GM18867 (cell line): ENCODE measurements around the gene ZNF784.
A peak's percentile ranks its signal among the peaks of the same experiment; 100 is the strongest.

Experiments
- ATAC-seq: cut with Tn5 transposase; IDR thresholded peaks from one replicate; pipeline ENCODE4 v1.9.1; 2021; ENCODE audit warnings: mild to moderate bottlenecking, moderate library complexity; ENCODE audit not compliant: unreplicated experiment

Gene ZNF784

DNA sequence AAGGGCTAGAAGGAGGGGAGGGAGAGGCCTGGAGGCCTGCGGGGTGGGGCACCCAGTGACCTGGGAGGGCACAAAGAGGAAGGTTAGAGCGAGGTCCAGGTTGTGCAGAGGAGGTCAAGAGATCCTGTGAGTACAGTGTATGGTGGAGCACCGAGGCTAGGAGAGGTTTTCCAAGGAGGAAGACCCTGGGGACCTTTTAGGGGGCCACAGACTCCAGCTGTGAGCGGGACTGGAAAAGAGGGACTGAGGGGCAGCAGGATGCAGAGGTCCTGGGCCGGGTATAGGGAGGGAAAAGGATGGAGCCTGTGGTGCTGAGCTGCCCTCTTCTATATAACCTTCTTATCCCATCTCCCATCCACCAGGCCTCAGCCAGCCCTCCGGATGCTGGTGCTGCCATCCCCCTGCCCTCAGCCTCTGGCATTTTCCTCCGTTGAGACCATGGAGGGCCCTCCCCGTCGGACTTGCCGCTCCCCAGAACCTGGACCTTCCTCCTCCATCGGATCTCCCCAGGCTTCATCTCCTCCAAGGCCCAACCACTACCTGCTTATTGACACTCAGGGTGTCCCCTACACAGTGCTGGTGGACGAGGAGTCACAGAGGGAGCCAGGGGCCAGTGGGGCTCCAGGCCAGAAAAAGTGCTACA lies 19.9 kb upstream of the ZNF784 start:
- ATAC-seq, result no peak

DNA sequence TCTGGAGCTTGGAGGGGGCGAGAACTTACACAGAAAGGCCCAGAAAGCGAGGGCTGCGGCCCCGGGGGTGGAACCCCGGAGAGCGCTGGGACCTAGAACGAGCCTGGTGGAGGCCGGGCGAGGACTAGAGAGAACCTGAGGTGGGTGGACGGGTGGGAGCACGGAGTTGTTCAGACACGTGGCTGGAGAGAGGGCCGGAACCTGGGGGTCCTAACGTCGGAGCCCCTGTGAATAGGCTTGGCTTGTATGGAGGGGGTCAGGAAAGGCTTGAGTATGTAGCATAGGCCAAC lies 19.5 kb upstream of the ZNF784 start:
- ATAC-seq, result no peak

DNA sequence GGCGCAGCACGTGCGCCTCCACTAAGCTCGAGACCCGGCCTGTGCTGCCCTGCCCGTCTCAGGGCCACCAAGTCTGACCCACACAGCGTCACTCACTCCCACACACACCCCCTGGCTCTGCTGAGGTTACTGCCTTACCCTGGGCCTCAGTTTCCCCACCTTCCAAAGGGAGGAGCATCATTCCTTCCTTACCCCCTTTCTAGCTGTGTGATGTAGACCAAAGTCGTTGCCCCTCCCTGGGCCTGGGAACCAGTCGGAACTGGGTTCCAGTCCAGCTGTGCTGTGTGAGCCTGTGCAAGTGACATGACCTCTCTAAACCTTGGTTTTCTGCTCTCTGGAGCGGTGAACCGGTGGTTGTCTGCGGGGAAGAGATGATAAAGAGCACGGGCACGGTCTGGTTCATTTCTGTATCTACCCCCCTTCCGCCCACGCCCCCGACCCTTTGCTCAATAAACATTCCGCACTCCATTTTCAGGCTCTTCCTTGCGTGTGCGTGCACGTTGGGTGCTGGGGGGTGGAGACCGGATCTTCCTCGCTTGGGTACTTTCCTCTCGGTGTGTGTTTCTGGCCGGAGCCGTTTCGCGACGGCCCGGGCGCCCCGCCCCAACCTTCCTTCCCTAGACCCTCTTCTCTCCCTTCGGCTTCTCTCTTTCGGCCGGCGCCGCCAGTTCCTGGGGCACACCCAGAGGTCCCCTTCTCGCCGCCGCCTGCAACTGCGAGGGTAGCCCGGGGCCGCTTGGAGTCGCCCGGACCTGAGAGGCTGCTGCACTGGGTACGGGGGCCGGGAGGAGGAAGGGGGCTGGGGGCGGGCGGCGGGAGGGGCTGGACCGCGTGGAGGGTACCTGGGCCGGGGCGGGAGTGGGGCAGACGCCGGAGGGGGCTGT lies 18.9 kb upstream of the ZNF784 start, which contains the start of gene ZNF581:
Gene ZNF581 (plus strand): TSS at position 647 of the 884 bp plus-strand sequence. CDS start 923 bp downstream, outside the sequence.
- peak; percentile 32 for ATAC-seq

DNA sequence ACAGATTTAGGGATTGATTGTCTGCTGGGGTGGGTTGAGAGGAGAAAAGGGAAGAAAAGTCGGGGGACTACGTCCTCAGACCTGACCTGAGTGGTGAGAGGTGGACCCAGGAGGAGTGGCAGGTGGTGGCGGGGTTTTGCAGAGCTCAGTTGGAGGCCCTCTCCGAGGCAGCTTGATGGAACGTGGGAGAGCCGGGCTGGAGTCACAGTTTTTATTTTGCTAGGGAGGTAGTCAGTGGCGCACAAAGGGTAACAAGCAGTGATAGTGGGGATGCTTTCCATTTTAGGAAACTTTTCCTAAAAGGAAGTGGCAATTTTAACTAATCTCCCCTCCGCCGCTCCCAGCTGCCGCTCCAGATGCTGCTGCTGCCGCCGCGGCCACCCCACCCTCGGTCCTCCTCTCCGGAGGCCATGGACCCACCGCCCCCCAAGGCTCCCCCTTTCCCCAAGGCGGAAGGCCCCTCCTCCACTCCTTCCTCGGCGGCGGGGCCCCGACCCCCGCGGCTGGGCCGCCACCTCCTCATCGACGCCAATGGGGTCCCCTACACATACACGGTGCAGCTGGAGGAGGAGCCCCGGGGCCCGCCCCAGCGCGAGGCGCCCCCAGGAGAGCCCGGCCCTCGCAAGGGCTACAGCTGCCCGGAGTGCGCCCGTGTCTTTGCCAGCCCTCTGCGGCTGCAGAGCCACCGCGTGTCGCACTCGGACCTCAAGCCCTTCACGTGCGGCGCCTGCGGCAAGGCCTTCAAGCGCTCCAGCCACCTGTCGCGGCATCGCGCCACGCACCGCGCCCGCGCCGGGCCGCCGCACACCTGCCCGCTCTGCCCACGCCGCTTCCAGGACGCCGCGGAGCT lies 18.0 kb upstream of the ZNF784 start:
- peak; percentile 5 for ATAC-seq

DNA sequence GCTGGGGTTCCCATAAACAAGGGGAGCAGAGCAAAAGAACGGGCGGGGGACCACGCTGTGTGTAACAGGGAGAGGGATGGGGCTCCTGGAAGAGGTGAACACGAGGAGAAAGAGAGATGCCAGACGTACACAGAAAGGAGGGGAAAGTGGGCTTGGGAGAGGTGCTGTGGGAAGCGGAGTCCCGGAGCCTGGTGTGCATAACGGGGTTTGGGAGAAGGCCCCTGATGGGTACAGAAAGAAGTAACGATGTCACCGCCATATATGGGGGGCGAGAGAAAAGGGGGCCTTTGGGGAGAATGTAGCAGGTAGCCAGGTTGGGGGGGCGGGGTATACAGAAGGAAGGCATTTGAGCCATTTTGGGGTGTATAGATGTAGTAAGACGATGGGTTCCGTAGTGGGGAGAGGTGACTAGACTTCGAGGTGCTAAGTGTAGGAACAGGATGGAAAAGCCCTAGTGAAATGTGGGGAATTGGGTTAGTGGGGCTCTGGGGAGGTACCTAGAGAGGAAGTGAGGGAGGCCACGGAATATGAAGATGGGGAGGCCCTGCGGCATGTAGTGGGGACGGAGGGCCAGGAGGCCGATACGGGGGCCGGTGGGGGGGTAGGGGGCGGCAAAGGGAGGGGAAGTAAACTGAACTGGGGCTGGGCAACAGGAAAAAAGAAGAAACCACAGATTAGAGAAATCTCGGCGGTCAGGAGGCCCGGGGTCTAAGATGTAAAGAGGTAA lies 17.2 kb upstream of the ZNF784 start:
- no peak for ATAC-seq

DNA sequence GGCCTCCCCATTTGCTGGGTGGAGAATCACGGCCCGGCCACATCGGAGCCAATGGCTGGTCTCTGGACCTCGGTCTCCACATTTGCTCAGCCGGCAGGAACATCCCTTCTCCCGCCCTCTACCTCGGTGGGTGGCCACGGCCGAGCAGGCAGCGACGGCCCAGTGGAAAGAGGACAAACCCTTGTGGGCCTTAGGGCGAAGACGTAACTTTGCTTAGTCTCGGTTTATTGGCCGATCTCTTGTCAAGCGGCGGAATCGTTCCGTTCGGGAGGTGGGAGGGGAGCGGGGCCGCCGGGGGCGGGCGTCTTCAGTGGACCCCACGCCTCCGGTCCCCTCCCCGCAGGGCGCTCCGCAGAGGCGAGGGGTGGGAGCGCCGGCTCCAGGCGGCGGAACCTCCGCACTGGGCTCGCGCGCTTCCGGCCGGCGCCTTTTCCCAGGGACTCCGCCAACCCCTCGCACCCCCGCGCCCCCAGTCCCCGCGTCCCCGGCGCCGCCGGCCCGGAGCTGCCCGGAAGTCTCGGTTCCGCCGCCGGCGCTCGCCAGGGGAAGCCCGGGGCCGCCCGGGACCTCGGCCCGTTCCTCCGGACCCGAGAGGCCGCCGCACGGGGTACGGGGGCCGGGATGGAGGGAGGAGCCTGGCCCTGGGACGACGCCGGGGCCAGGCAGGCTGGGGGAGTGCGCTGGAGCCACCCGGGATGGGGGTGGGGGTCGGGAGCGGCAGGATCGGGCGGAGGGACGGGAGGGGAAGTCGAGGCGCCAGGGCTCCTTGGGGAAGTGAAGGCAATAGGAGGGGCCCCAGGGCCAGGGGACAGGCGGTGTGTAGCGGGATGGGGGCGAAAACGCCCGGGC lies 16.4 kb upstream of the ZNF784 start, which contains the start of gene ZNF580:
Gene ZNF580 (plus strand): TSS at position 426 of the 849 bp plus-strand sequence. CDS start 1,507 bp downstream, outside the sequence.
- peak; percentile 28 for ATAC-seq

DNA sequence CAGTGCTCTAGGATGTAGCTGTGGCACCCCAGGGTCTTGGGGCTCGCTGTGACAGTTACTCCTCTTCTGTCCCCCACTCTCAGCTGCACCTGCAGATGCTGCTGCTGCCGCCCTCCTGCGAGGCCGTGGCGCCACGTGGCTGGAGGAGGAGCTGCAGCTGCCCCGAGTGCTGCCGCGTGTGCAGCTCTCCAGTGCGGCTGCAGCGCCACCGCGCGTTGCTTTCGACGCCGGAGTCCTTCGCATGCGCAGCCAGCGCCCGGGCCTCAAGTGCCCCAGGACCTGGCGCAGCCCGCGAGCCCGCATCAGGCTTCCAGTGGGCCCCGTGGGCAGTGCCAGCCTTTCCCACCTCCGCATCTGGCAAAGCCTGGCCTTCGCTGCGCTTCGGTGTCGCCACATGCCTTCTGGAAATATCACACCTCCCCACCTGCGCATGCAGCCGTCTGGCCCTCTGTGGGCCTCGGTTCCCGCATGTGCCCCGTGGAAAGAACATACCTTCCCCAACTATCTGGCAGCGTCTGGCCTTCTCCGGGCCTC lies 15.7 kb upstream of the ZNF784 start:
- ATAC-seq, result peak; percentile 25

DNA sequence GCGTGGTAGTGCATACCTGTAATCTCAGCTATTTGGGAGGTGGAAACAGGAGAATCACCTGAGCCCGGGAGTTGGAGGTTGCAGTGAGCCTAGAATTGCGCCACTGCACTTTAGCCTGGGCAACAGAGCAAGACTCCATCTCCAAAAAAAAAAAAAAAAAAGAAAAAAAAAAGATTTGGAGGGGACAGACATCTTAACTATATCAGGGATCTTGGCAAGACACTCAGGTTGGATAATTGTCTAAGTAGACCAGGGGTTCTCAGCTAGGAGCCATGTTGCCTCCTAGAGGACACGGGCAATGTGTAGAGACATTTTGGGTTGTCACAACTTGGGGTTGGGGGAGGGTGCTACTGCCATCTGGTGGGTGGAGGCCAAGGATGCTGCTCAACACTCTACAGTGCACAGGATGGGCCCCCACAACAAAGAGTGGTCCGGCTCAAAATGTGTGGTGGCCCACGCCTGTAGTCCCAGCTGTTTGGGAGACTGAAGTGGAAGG lies 14.5 kb upstream of the ZNF784 start:
- ATAC-seq, result no peak

DNA sequence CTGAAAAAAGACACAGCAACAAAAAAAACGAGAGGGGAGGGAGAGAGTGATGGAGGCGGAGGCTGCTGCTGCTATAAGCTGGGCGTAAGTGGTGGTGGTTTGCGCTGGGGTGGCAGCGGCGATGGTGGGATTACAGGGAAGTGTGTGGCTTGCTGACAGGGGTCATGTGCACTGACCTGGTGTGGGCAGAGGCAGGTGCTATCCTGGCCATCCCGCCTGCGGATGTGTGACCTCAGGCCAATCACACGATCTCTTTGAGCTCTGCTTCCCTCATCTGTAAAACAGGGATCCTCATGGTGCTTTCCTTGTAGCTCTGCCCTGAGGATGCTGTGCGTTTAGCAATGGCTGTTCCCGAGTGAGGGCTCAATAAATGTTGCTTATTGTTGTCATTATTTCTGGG lies 13.2 kb upstream of the ZNF784 start:
- ATAC-seq, result no peak

DNA sequence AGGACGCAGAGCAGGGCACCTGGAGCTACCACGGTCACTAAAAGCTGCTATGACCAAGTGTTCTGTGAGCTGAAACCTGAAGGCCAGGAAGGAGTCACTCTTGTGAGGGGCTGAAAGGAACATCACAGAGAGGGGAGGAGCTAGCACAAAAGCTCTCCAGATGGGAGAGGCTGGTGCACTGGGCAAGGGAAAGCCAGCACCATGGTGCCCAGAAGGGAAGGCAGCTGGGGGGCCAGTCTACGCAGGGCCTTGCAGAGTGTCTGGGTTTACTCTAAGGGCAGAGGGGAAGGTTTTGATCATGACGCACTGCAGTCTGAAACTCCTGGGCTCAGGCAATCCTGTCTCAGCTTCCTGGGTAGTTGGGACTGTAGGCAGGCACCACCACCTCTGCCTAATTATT lies 12.4 kb upstream of the ZNF784 start:
- no peak for ATAC-seq

DNA sequence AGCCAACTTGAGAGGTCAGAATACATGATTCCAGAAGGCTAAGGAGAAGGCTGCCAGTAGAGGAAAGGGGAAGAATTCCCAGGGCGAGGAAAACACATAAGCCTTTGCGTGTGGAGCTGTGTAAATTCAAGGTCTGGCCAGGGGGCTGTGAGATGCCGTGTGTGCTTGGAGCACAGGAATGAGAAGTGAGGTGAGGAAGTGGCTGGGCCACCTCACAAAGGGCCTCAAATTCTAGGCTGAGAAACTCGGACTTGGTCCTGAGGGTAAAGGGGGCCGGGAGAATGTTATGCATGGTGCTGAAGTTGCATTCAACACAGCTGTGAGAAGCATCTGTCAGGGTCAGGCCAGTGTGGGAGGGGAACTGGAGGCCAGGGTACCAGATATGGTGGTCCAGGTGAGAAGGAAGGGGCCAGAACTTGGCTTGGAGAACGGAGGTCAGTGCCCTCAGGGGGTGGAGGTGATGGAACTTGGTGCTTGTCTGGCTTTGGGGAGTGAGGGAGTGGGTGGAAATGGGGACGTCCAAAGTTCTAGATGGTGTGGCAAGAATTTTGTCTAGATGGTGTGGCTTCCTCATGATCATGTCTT lies 11.6 kb upstream of the ZNF784 start:
- ATAC-seq, result no peak

DNA sequence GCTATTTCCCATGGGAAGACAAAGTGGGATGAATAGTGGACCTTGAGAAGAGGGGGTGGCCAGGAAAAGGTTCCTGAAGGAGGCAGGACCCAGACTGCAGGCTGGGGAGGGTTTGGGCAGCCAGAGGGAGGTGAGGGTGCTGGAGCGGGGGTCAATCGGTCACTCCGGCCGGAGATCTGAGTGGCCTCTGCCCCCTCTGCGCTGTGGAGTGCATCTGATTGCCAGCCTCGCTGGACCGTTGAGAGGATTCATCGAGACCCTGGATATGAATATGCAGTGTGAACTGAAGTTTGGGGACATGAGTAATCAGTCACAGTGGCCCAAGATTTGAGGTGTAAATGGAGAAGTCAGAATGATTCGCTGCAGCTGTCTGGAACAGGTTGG lies 11.0 kb upstream of the ZNF784 start:
- ATAC-seq, result no peak

DNA sequence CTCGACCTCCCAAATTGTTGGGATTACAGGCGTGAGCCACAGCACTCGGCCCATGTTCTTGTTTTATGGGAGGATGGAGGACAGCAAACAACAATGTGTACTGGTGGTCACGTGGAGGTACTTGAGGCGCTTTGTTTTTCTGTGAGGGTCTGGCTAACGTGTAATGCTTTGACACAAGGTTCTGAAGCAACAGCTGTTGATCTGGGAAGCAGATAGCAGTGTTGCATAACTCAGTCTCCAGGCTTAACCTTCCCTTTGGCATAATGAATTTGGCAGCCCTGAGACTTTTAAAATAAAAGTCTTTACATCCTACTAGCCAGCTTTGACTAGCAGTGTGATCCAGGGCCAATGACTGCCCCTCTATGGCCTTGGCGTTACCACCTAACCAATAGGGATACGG lies 9.5 kb upstream of the ZNF784 start:
- ATAC-seq, result no peak

DNA sequence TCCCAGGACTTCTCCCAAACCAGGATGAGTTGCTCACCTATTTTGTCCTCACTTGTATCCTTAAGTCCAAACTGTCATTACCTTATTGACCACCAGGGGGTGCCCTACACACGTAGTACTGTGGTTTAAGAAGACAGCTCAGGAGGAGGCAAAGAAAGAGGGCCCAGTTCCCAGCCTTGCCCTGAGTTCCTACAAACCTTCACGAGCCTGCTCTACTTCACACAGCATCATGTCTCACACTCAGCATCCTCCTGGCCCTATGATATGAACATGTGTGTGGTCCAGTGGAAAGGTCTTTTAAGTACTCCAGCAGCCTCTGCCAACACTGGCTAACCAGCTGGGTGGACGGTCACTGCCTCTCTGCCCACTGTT lies 8.1 kb upstream of the ZNF784 start:
- ATAC-seq, result peak; percentile 38

DNA sequence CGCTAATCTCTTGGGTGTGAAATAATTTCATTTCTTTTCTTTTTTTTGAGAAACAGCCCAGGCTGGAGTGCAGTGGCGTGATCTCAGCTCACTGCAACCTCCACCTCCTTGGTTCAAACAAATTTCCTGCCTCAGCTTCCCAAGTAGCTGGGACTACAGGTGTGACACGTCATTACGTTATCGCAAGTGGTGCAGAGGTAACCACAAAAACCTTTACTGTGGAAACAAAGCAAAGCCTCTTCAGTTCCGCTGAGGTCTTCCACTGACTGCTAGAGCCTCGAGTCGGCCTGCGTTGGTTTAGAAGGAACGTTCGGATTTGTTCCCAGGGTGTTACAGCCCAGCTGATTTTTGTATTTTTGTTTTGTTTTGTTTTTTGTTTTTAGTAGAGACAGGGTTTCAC lies 2.0 kb upstream of the ZNF784 start:
- ATAC-seq, result no peak

DNA sequence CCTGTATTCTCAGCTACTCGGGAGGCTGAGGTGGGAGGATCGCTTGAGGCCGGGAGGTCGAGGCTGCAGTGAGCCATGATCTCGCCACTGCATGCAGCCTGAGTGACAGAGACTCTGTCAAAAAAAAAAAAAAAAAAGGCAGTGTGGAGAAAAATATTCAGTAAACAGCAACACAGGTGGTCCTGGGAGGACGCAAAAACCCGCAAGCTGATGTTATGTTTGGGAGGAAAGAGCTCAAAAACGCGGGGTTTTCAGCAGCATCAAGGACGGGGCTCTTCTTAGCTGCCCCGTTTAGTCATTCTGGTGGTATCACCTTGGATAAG lies 599 bp upstream of the ZNF784 start:
- ATAC-seq, result no peak

DNA sequence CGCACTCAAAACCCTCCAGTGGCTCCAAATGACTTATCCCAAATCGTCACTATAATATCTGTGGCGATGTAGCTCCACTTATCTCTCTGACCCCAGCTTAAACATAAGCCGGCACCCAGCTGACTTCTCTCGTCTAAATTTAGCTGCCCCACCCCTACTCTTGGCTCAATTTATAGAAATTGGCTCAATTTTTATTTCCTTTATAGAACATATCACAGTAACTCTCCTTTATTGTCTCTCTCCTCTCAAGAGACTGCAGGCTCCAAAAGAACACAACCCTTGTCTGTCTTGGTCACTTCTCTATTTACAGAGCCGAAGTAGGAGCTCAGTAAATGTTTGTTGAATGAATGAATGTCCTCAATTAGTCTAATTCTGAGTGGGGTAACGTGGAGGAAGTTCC lies 805 bp downstream of the ZNF784 start:
- no peak for ATAC-seq

DNA sequence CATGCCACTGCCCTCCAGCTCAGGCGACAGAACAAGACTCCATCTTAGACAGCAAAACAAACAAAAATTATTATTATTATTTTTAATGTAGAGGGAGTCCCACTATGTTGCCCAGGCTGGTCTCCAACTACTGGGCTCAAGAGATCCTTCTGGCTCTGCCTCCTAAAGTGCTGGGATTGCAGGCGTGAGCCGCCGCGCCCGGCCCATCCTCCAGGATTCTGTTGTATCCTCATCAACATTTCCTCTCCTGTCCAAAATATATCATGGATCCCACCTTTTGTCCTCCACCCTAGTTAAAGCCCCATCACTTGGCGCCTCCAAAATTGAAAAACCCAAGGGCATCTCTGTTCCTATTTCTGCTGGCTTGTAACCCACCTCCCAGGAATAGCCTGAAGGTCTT lies 1.2 kb downstream of the ZNF784 start:
- no peak for ATAC-seq

DNA sequence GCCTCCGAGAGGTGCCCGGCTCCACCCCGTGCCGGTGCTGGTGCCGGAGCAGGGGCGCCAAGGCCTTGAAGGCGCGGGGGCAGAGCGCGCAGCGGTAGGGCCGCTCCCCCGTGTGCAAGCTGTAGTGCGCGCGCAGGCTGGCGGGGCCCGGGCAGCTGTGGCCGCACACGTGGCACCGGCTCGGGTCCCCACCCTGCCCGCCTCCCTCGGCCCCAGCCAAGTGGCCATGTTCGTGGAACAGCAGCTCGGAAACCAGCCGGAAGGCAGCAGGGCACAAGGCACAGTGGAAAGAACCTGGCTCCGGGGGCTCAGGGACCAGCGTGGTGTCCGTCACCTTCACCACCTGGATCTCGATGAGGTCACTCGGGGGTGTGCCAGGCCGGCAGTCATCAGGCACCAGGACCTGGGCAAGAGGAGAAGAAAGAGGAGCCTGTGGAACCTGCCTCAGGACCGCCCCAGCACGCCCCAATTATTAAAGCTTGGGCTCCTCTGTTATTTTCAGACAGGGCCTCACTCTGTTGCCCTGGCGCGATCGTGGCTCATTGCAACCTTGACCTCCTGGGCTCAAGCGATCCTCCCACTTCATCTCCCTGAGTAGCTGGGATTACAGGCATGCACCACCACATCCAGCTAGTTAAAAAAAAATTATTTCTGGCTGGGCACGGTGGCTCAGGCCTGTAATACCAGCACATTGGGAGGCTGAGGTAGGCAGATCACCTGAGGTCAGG lies 2.0 kb downstream of the ZNF784 start:
- ATAC-seq, result no peak
